Activated T-helper 2 cell treated with anti-CD3 and anti-CD28 coated beads, Interferon-gamma antibody, Interleukin-2, Interleukin-4, amounts not matched to agents 10 μg/mL and 5 μg/mL and 100 μg/mL, durations not matched to agents 14 hours and 24 hours and 36 hours (primary cell): ENCODE data around the gene NKX1-1. TPM values are rescaled to one million over a fixed set of nuclear protein-coding genes. Genes with fewer than 3 reads are reported as not detected.
"Not testable (repeated sequence)": the region's sequence is repeated elsewhere in the genome, so short reads cannot be mapped to it uniquely, and the experiment has no call there.

Experiments used
- DNase-seq: peaks from one replicate; pipeline ENCODE4 v3.0.0; 2021; ENCODE audit warnings: low spot score
- H3K27ac Mint-ChIP-seq: one replicate; pipeline ENCODE4 v1.8.0; 2021; ENCODE audit warnings: mixed read lengths
- H3K27me3 Mint-ChIP-seq: one replicate; pipeline ENCODE4 v1.8.0; 2021; ENCODE audit warnings: low read depth, mixed read lengths
- H3K36me3 Mint-ChIP-seq: one replicate; pipeline ENCODE4 v1.8.0; 2021; ENCODE audit warnings: low read depth, mixed read lengths
- H3K4me1 Mint-ChIP-seq: one replicate; pipeline ENCODE4 v1.8.0; 2021; ENCODE audit warnings: low read depth, mixed read lengths
- H3K4me3 Mint-ChIP-seq: one replicate; pipeline ENCODE4 v1.8.0; 2021; ENCODE audit warnings: low read depth, mild to moderate bottlenecking, moderate library complexity, mixed read lengths
- H3K9me3 Mint-ChIP-seq: one replicate; pipeline ENCODE4 v1.8.0; 2021; ENCODE audit warnings: mixed read lengths
- intact Hi-C: fragments of 100-400 bp; cut with micrococcal nuclease; formaldehyde crosslinking; loops from one replicate; pipeline ENCODE4 v1.15.1; 2023
- total RNA-seq: library from RNA; stranded (reverse); gene quantifications from 2 replicates; pipeline ENCODE4 v1.2.3, GENCODE V29; 2022

Gene NKX1-1
- total RNA-seq, 1 donor from 2014 or later, result not detected

GRCh38 chr4:1398681-1399507 is 7.3 kb downstream of the NKX1-1 start:
- intact Hi-C loops, result no loop called here
- Mint-ChIP-seq H3K27me3 (peaks cover 10% of the 10 kb centered on the region), H3K4me1 (no peaks in the 10 kb centered on the region), H3K36me3 (peaks cover 14% of the 10 kb centered on the region), H3K27ac (no peak overlapping the region), H3K9me3 (peaks cover 23% of the 10 kb centered on the region), H3K4me3 (no peak overlapping the region)
- DNase-seq, result no peak

- Mint-ChIP-seq H3K36me3 (peaks cover 16% of the 10 kb centered on the region), H3K27me3 (peaks cover 8% of the 10 kb centered on the region), H3K9me3 (peaks cover 26% of the 10 kb centered on the region), H3K27ac (no peak overlapping the region), H3K4me3 (no peak overlapping the region), H3K4me1 (no peaks in the 10 kb centered on the region)
- intact Hi-C loops, result no loop called here
- DNase-seq, result no peak
These were observed 9.3 kb downstream of the NKX1-1 start for GRCh38 chr4:1396806-1397455.

- Mint-ChIP-seq H3K27me3 (peaks cover 3% of the 10 kb centered on the region), H3K9me3 (peaks cover 26% of the 10 kb centered on the region), H3K4me1 (no peaks in the 10 kb centered on the region), H3K4me3 (no peak overlapping the region), H3K36me3 (peaks cover 16% of the 10 kb centered on the region), H3K27ac (no peak overlapping the region)
- intact Hi-C loops, result no loop called here
- DNase-seq, result no peak
These were observed 10.1 kb downstream of the NKX1-1 start for GRCh38 chr4:1395941-1396805.

- peaks cover 26% of the 10 kb centered on the region for H3K9me3 Mint-ChIP-seq
- H3K27ac Mint-ChIP-seq, result not testable (repeated sequence)
These were observed 10.8 kb downstream of the NKX1-1 start for GRCh38 chr4:1395389-1395820.

GRCh38 chr4:1394554-1395388 is 11.5 kb downstream of the NKX1-1 start:
- H3K9me3 Mint-ChIP-seq, result peaks cover 29% of the 10 kb centered on the region
- H3K27me3 Mint-ChIP-seq, H3K4me3 Mint-ChIP-seq, H3K27ac Mint-ChIP-seq, H3K4me1 Mint-ChIP-seq, DNase-seq, intact Hi-C loops: not testable (repeated sequence)
- peaks cover 16% of the 10 kb centered on the region for H3K36me3 Mint-ChIP-seq

More at GRCh38 chr4:1395389-1395820, 10.8 kb downstream of the NKX1-1 start:
- H3K27me3 Mint-ChIP-seq, intact Hi-C loops, H3K4me1 Mint-ChIP-seq, DNase-seq, H3K4me3 Mint-ChIP-seq: not testable (repeated sequence)
- peaks cover 16% of the 10 kb centered on the region for H3K36me3 Mint-ChIP-seq

GRCh38 chr4:1393866-1394265 is 12.4 kb downstream of the NKX1-1 start:
- H3K4me1 Mint-ChIP-seq, result no peaks in the 10 kb centered on the region
- intact Hi-C loops, result no loop called here
- H3K9me3 Mint-ChIP-seq, result peaks cover 30% of the 10 kb centered on the region
- peaks cover 14% of the 10 kb centered on the region for H3K36me3 Mint-ChIP-seq
- DNase-seq, result no peak
- H3K27me3 Mint-ChIP-seq, result no peaks in the 10 kb centered on the region
- no peak overlapping the region for H3K4me3 Mint-ChIP-seq
- H3K27ac Mint-ChIP-seq, result no peak overlapping the region

- H3K27ac Mint-ChIP-seq, H3K27me3 Mint-ChIP-seq, H3K4me3 Mint-ChIP-seq, H3K4me1 Mint-ChIP-seq, intact Hi-C loops, DNase-seq: not testable (repeated sequence)
- Mint-ChIP-seq H3K36me3 (peaks cover 18% of the 10 kb centered on the region), H3K9me3 (peaks cover 31% of the 10 kb centered on the region)
These were observed 12.9 kb downstream of the NKX1-1 start for GRCh38 chr4:1393363-1393762.

GRCh38 chr4:1385373-1386340 is 20.6 kb downstream of the NKX1-1 start:
- H3K9me3 Mint-ChIP-seq, result peaks cover 19% of the 10 kb centered on the region
- no peaks in the 10 kb centered on the region for H3K4me1 Mint-ChIP-seq

GRCh38 chr4:1384675-1385372 is 21.4 kb downstream of the NKX1-1 start:
- peaks cover 16% of the 10 kb centered on the region for H3K9me3 Mint-ChIP-seq
- H3K4me3 Mint-ChIP-seq, result no peak overlapping the region
- H3K27me3 Mint-ChIP-seq, result no peaks in the 10 kb centered on the region
- no peaks in the 10 kb centered on the region for H3K4me1 Mint-ChIP-seq
- peaks cover 10% of the 10 kb centered on the region for H3K36me3 Mint-ChIP-seq
- no peak for DNase-seq
- H3K27ac Mint-ChIP-seq, result no peak overlapping the region
- intact Hi-C loops, result no loop called here

More at GRCh38 chr4:1385373-1386340, 20.6 kb downstream of the NKX1-1 start:
- Mint-ChIP-seq H3K4me3 (no peak overlapping the region), H3K27ac (no peak overlapping the region), H3K36me3 (peaks cover 10% of the 10 kb centered on the region), H3K27me3 (no peaks in the 10 kb centered on the region)
- DNase-seq, result no peak
- intact Hi-C loops, result no loop called here

GRCh38 chr4:1383728-1384591 is 22.3 kb downstream of the NKX1-1 start:
- H3K4me1 Mint-ChIP-seq, result no peaks in the 10 kb centered on the region
- intact Hi-C loops, result no loop called here
- H3K36me3 Mint-ChIP-seq, result peaks cover 10% of the 10 kb centered on the region
- DNase-seq, result no peak
- H3K9me3 Mint-ChIP-seq, result peaks cover 12% of the 10 kb centered on the region
- no peak overlapping the region for H3K27ac Mint-ChIP-seq
- H3K4me3 Mint-ChIP-seq, result no peak overlapping the region
- H3K27me3 Mint-ChIP-seq, result no peaks in the 10 kb centered on the region
